ENCODE data around the gene CHST11.

The CHST11 gene

GRCh38 chr12:104456417-104456949, at the start of gene CHST11:
Gene CHST11 (plus strand): TSS chr12:104456948.
- in situ Hi-C loops (cut with MboI; ENCODE audit: low sequenced_read_pairs): no loop called here

DNA sequence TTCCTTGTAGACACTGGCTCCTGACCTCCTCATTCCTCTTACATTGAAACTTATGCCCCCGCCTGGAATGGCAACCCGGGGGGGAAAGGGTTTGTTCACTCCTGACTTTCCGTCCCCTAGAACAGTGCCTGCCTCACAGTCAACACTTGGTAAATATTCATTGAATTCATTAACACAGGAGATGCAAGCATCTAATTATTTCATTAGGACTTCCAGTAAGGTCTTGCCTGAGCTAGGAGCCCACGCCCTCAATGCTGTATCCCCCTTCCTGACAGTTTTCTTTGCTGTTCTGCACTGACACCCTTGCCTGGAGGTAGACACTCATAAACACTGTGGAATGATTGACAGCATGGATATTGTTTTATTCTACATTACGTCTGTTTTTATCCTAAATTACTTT, 49.3 kb upstream of the CHST11 start:
- in situ Hi-C loops (cut with MboI; ENCODE audit: low sequenced_read_pairs): no loop called here

DNA sequence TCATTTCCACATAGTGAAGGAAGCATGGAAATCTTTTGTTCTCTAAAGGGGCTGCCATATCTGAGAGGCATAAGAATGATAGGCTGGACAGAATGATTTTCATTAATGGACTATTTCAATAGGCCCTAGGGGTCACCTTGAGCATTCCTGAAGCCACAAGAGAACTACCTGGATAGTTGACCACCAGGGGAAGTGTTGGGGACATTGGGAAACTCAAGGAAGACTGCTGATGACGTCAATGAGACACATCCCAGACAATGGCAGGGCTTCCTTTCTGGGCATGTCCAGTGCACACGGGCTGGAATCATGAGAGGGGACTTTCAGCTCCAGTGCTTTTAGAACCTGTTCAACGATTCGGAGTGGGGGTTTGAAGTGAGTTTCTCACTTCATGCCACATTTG, 48.8 kb upstream of the CHST11 start:
- in situ Hi-C loops (cut with MboI; ENCODE audit: low sequenced_read_pairs): no loop called here

GRCh38 chr12:104410326-104410725, 46.4 kb upstream of the CHST11 start:
- in situ Hi-C loops (cut with MboI; ENCODE audit: low sequenced_read_pairs): no loop called here

- in situ Hi-C loops (cut with MboI; ENCODE audit: low sequenced_read_pairs): no loop called here
These were observed 46.0 kb upstream of the CHST11 start for GRCh38 chr12:104410786-104411185.

- in situ Hi-C loops (cut with MboI; ENCODE audit: low sequenced_read_pairs): no loop called here
These were observed 44.7 kb upstream of the CHST11 start for GRCh38 chr12:104411826-104412641.

GRCh38 chr12:104412681-104413080, 44.1 kb upstream of the CHST11 start:
- in situ Hi-C loops (cut with MboI; ENCODE audit: low sequenced_read_pairs): no loop called here

DNA sequence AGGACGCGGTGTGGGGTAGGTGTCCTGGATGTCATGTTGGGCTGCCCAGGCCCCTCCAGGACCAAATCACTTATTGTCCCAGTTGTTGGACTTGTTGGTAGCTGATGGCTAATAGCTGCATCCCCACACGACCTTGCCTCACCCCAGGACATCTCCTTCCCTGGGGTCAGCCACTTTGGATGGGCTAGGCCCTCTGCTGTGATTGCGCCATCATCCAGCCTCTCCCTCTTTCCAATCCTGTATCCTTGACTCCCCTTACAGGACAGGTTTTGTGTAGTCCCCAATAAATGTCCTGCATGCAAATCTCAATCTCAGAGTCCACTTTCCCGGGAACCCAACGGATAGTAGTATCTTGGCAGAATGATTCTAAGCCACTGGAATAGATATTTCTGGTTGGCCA, 43.4 kb upstream of the CHST11 start:
- in situ Hi-C loops (cut with MboI; ENCODE audit: low sequenced_read_pairs): no loop called here

GRCh38 chr12:104414581-104415341, 42.0 kb upstream of the CHST11 start:
- in situ Hi-C loops (cut with MboI; ENCODE audit: low sequenced_read_pairs): no loop called here

- in situ Hi-C loops (cut with MboI; ENCODE audit: low sequenced_read_pairs): no loop called here
These were observed 41.3 kb upstream of the CHST11 start for GRCh38 chr12:104415342-104415980.

GRCh38 chr12:104416136-104416535, 40.6 kb upstream of the CHST11 start:
- in situ Hi-C loops (cut with MboI; ENCODE audit: low sequenced_read_pairs): no loop called here

DNA sequence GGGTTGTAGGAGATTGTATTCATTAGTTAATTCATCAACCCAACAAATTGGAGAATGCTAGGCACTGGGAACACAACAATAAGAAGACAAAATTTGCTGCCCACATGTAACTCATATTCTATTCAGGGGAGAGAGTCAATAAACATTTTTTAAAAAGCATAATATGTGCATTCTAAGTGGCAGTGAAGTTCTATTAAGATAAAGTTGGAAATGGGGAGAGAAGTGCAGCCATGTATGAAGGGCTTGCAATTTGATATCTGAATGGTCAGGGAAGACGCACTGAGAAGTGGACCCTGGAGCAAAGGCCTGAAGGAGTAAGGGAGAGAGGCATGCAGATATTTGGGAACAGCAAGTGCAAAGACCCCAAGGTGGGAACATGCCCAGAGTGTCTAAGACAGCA, 40.2 kb upstream of the CHST11 start:
- in situ Hi-C loops (cut with MboI; ENCODE audit: low sequenced_read_pairs): no loop called here

- in situ Hi-C loops (cut with MboI; ENCODE audit: low sequenced_read_pairs): no loop called here
These were observed 37.0 kb upstream of the CHST11 start for GRCh38 chr12:104419717-104420116.

GRCh38 chr12:104420868-104421267, 35.9 kb upstream of the CHST11 start:
- in situ Hi-C loops (cut with MboI; ENCODE audit: low sequenced_read_pairs): no loop called here

DNA sequence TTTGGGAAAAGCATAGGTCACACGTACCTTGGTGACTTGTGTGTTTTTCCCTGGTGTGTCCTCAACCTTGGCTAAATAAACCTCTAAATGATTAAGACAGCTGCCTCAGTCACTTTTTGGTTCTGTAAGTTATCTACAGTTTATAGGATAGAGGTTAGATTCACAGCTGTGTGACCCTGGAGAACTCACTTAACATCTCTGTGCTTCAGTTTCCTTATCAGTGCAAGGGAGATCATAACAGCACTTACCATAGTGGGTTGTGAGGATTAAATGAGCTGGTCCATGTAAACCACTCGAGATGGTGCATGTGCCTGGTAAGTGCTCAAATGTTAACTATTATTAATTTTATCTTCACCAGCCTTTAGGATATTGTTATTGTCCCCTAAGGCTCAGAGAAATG, 35.4 kb upstream of the CHST11 start:
- in situ Hi-C loops (cut with MboI; ENCODE audit: low sequenced_read_pairs): no loop called here

- in situ Hi-C loops (cut with MboI; ENCODE audit: low sequenced_read_pairs): no loop called here
These were observed 34.3 kb upstream of the CHST11 start for GRCh38 chr12:104422441-104422840.

DNA sequence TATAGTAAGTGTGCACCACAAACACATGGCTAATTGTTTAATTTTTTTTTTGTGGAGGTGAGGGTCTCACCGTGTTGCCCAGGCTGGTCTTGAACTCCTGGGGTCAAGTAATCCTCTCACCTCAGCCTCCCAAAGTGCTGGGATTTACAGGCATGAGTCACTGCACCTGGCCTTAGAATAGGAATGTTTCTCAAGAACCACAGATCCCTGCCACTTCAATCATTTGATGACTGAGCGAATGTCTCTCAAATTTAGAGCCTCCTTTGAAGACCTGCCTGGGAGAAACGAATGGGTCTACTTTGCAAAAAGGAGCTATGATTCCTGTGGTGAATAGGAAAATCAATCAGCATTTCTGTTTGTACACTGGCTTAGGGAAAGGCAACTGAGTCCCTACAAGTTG, 33.5 kb upstream of the CHST11 start:
- in situ Hi-C loops (cut with MboI; ENCODE audit: low sequenced_read_pairs): no loop called here

- in situ Hi-C loops (cut with MboI; ENCODE audit: low sequenced_read_pairs): no loop called here
These were observed 32.9 kb upstream of the CHST11 start for GRCh38 chr12:104423809-104424208.

GRCh38 chr12:104424955-104425354, 31.8 kb upstream of the CHST11 start:
- in situ Hi-C loops (cut with MboI; ENCODE audit: low sequenced_read_pairs): no loop called here

- in situ Hi-C loops (cut with MboI; ENCODE audit: low sequenced_read_pairs): no loop called here
These were observed 31.1 kb upstream of the CHST11 start for GRCh38 chr12:104425614-104426013.

DNA sequence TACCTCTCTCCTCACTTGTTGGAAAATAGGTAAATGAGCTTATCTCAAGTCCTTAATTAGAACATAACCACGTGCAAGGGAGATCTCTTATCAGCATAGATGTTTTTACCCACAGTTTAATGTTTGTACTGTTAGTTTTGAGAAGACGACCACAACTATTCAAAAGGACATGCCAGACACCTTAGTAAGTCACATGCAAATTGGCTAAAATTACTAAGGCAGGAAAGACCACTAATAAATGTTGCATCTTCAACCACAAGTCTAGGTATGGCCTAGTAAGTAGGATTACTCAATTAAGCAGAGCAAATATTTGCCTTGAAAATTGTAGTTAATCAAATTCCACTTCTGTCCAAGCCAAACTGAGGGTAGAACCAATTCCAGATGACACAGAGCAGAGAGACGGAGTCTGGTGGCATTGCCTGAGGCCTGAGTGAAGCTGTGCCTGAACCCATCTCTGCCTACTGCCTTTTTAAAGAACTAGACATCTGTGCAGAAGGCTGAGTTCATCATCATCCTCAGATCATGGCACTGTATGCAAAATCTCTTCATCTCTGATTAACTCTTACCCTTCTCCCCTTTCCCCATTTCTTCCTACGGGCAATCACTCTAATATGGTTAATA, 29.7 kb upstream of the CHST11 start:
- in situ Hi-C loops (cut with MboI; ENCODE audit: low sequenced_read_pairs): no loop called here

Data from hTERT RPE-1 (cell line).